ENCODE results near the gene DAB1. TPM values are rescaled to one million over a fixed set of nuclear protein-coding genes. Genes with fewer than 3 reads are reported as not detected.

DAB1 gene
- total RNA-seq, 3 donors from 2014 or later (not counting 1 experiment from before 2014, with no cell fraction given) = 0.41 TPM; not detected in 2

DNA sequence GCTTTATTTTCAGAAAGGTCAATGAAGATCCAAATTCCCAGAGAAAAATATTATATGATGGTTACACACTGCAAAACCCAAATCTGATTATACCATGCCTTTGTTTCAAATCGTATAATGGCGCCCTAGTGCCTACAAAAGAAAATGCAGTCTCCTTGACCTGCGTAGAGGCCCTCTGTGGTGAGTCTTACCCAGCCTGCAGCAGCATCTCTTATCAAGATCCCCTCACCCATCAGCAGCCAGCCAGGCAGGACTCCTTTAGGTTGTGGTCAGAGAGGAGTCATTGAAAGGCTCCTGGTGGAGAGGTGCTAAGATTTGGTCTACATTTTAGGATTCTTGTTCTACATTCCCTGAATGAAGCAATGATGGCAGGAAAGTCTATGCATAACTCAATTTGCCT, 23.7 kb upstream of the DAB1 start:
- H3K4me1 Mint-ChIP-seq = no peaks in the 10 kb centered on the region
- Histone ChIP-seq H3K4me3 (ENCODE audit: low read length) (no peak overlapping the region), H3K36me3 (ENCODE audit: control insufficient read depth, insufficient read depth, low read length) (no peaks in the 10 kb centered on the region), H3K4me1 (ENCODE audit: control insufficient read depth, insufficient read depth, low read length) (no peaks in the 10 kb centered on the region), H3K27me3 (ENCODE audit: control insufficient read depth, insufficient read depth, low read length) (no peaks in the 10 kb centered on the region), H3K9me3 (ENCODE audit: control insufficient read depth, insufficient read depth, low read length) (no peaks in the 10 kb centered on the region), H3K27ac (ENCODE audit: low read length) (no peak overlapping the region)
- no peak overlapping the region for H3K4me3 Mint-ChIP-seq
- H3K9me3 Mint-ChIP-seq = peaks cover 0 to 3% of the 10 kb centered on the region in 2 donors
- TF ChIP-seq, protein P1, sequence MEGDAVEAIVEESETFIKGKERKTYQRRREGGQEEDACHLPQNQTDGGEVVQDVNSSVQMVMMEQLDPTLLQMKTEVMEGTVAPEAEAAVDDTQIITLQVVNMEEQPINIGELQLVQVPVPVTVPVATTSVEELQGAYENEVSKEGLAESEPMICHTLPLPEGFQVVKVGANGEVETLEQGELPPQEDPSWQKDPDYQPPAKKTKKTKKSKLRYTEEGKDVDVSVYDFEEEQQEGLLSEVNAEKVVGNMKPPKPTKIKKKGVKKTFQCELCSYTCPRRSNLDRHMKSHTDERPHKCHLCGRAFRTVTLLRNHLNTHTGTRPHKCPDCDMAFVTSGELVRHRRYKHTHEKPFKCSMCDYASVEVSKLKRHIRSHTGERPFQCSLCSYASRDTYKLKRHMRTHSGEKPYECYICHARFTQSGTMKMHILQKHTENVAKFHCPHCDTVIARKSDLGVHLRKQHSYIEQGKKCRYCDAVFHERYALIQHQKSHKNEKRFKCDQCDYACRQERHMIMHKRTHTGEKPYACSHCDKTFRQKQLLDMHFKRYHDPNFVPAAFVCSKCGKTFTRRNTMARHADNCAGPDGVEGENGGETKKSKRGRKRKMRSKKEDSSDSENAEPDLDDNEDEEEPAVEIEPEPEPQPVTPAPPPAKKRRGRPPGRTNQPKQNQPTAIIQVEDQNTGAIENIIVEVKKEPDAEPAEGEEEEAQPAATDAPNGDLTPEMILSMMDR (IDR thresholded peaks at IDR 0.05) = no peak
- ATAC-seq (no peak), DNase-seq (no peak)
- 90% methylated on average over 3 of the region's 3 CpGs for WGBS (ENCODE audit: insufficient coverage)
- no peaks in the 10 kb centered on the region for H3K36me3 Mint-ChIP-seq
- H3K27ac Mint-ChIP-seq = no peak overlapping the region
- H3K27me3 Mint-ChIP-seq (ENCODE audit: low read depth in 2 of 2) = peaks cover 5 to 6% of the 10 kb centered on the region in 2 donors
- intact Hi-C loops (cut with micrococcal nuclease) = no loop called here

DNA sequence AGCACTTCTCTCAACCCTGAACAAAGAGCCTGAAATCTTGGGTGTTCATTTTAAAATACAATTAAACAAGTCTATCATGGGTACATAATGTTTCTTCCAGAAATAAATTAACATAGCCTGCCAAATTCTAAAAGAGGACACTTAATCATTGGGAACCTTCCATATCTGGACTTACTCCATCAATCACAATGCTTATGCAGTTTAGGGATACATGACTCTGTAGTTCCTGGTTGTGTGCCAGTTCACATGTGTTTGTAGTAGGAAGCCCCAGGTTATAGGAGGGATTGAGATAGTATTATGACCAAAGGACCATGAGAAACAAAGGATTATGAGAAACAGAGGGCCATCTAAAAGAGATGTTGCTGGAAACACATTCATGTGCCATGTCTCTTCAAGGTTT, 19.1 kb upstream of the DAB1 start:
- Mint-ChIP-seq H3K27ac (no peak overlapping the region), H3K36me3 (no peaks in the 10 kb centered on the region), H3K4me3 (no peak overlapping the region), H3K4me1 (no peaks in the 10 kb centered on the region), H3K9me3 (peaks cover 0 to 3% of the 10 kb centered on the region in 2 donors), H3K27me3 (ENCODE audit: low read depth in 2 of 2) (peaks cover 0 to 3% of the 10 kb centered on the region in 2 donors)
- TF ChIP-seq, protein P1 (IDR thresholded peaks at IDR 0.05) = no peak
- H3K27me3 ChIP-seq (ENCODE audit: control insufficient read depth, insufficient read depth, low read length) = no peaks in the 10 kb centered on the region
- ATAC-seq = no peak
- no peaks in the 10 kb centered on the region for H3K4me1 ChIP-seq (ENCODE audit: control insufficient read depth, insufficient read depth, low read length)
- H3K27ac ChIP-seq (ENCODE audit: low read length) = no peak overlapping the region
- no peaks in the 10 kb centered on the region for H3K9me3 ChIP-seq (ENCODE audit: control insufficient read depth, insufficient read depth, low read length)
- no peak overlapping the region for H3K4me3 ChIP-seq (ENCODE audit: low read length)
- no peak for DNase-seq
- intact Hi-C loops (cut with micrococcal nuclease) = no loop called here
- no peaks in the 10 kb centered on the region for H3K36me3 ChIP-seq (ENCODE audit: control insufficient read depth, insufficient read depth, low read length)

DNA sequence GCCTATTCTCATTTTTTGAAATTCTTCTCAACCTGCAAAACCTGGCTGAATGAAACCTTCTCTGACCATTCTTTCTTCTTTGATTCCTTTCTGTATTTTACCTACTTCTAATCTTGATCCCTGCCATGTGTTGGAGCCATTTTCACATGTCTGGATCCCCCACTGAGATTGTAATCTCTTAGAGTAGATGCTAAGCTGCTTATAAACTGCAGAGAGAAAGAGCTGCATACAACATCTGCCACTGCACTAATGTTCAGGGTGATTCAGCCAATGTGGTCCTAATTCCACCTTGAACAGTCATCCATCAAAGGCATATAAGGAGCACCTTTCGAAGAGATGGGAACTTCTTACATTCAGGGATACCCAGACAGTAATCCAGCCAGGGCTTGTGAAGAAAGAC, 16.2 kb upstream of the DAB1 start:
- ATAC-seq (no peak), DNase-seq (no peak)
- H3K36me3 ChIP-seq (ENCODE audit: control insufficient read depth, insufficient read depth, low read length) = no peaks in the 10 kb centered on the region
- H3K27me3 ChIP-seq (ENCODE audit: control insufficient read depth, insufficient read depth, low read length) = no peaks in the 10 kb centered on the region
- H3K27ac Mint-ChIP-seq = no peak overlapping the region
- H3K4me1 Mint-ChIP-seq = no peaks in the 10 kb centered on the region
- H3K9me3 ChIP-seq (ENCODE audit: control insufficient read depth, insufficient read depth, low read length) = no peaks in the 10 kb centered on the region
- peaks cover 0 to 3% of the 10 kb centered on the region in 2 donors for H3K27me3 Mint-ChIP-seq (ENCODE audit: low read depth in 2 of 2)
- H3K36me3 Mint-ChIP-seq = no peaks in the 10 kb centered on the region
- TF ChIP-seq, protein P1 (IDR thresholded peaks at IDR 0.05) = no peak
- intact Hi-C loops (cut with micrococcal nuclease) = no loop called here
- no peak overlapping the region for H3K27ac ChIP-seq (ENCODE audit: low read length)
- peaks cover 0 to 3% of the 10 kb centered on the region in 2 donors for H3K9me3 Mint-ChIP-seq
- H3K4me3 ChIP-seq (ENCODE audit: low read length) = no peak overlapping the region
- H3K4me1 ChIP-seq (ENCODE audit: control insufficient read depth, insufficient read depth, low read length) = no peaks in the 10 kb centered on the region
- WGBS (ENCODE audit: insufficient coverage) = 92% methylated on average over 1 of the region's 1 CpG
- H3K4me3 Mint-ChIP-seq = no peak overlapping the region

DNA sequence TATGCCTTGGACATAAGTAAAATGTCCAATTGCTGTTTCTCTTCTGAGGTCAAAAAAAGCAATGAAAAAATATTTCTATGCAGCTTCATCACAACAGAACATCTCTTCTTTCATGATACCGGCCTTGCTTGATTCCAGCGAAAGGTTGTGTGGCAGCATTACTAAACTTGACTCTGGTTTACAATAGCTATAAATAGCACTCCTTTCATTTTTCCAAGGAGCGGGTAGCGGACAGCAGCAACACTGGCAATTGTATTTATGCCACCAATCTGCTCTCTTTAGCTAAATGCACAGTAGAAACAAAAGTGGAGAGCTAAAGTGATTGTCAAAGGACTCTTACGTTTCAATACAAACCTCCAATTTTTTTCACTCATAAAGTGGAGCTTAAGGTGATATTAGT, 7.5 kb upstream of the DAB1 start:
- WGBS (ENCODE audit: insufficient coverage) = 97% methylated on average over 4 of the region's 5 CpGs
- Mint-ChIP-seq H3K27ac (no peak overlapping the region), H3K36me3 (no peaks in the 10 kb centered on the region)

More for the DNA sequence above, 7.5 kb upstream of the DAB1 start:
- intact Hi-C loops (cut with micrococcal nuclease) = no loop called here
- Mint-ChIP-seq H3K9me3 (no peaks in the 10 kb centered on the region), H3K4me1 (no peaks in the 10 kb centered on the region), H3K27me3 (ENCODE audit: low read depth in 2 of 2) (peaks cover 2 to 30% of the 10 kb centered on the region in 2 donors), H3K4me3 (no peak overlapping the region)
- no peak for ATAC-seq
- no peaks in the 10 kb centered on the region for H3K27me3 ChIP-seq (ENCODE audit: control insufficient read depth, insufficient read depth, low read length)
- no peaks in the 10 kb centered on the region for H3K4me1 ChIP-seq (ENCODE audit: control insufficient read depth, insufficient read depth, low read length)
- DNase-seq = no peak
- TF ChIP-seq, protein P1 (IDR thresholded peaks at IDR 0.05) = no peak
- H3K9me3 ChIP-seq (ENCODE audit: control insufficient read depth, insufficient read depth, low read length) = no peaks in the 10 kb centered on the region
- H3K36me3 ChIP-seq (ENCODE audit: control insufficient read depth, insufficient read depth, low read length) = no peaks in the 10 kb centered on the region
- H3K27ac ChIP-seq (ENCODE audit: low read length) = no peak overlapping the region
- no peak overlapping the region for H3K4me3 ChIP-seq (ENCODE audit: low read length)

All from natural killer cell (primary cell).